Left ventricle myocardium inferior (tissue), 1 donor: ENCODE measurements around the gene NAV1. TPM values are rescaled to one million over a fixed set of nuclear protein-coding genes. Genes with fewer than 3 reads are reported as not detected.

Source experiments
- DNase-seq: peaks from one replicate; pipeline ENCODE4 v3.0.0-alpha.2; 2020
- H3K27ac ChIP-seq: fragments of 200-600 bp; replicated peaks from 2 replicates; pipeline ENCODE4 v1.8.0; 2021
- H3K27me3 ChIP-seq: fragments of 200-600 bp; 2 replicates; pipeline ENCODE4 v1.8.0; 2021; ENCODE audit warnings: low read depth
- H3K36me3 ChIP-seq: fragments of 200-600 bp; 2 replicates; pipeline ENCODE4 v1.8.0; 2021
- H3K4me1 ChIP-seq: fragments of 200-600 bp; 2 replicates; pipeline ENCODE4 v1.8.0; 2021
- H3K4me3 ChIP-seq: fragments of 200-600 bp; 2 replicates; pipeline ENCODE4 v1.8.0; 2021; ENCODE audit warnings: mild to moderate bottlenecking, moderate library complexity
- H3K9me3 ChIP-seq: fragments of 200-600 bp; replicated peaks from 2 replicates; pipeline ENCODE4 v1.8.0; 2021
- intact Hi-C: fragments of 100-400 bp; cut with micrococcal nuclease; formaldehyde crosslinking; loops from one replicate; pipeline ENCODE4 v1.11.0; 2022
- total RNA-seq: library from RNA; stranded (reverse); fragmentation: NEBNext Ultra II Directional; extraction: Animal tissue kit (Norgen Biotek cat#: 25700); gene quantifications from one replicate; pipeline ENCODE4 v1.2.1, GENCODE V29; 2021
- TF ChIP-seq, protein P1 (sequence below): fragments of 200-600 bp; IDR thresholded peaks from 2 replicates; pipeline ENCODE4 v1.8.0; 2021; ENCODE audit warnings: antibody characterized with exemption, mild to moderate bottlenecking, borderline replicate concordance
- donor health status: DM: no; HTN: yes; CAD: no; lungs with severe emphysema.

Gene NAV1
- total RNA-seq, 1 donor from 2014 or later: 74.8 TPM

DNA sequence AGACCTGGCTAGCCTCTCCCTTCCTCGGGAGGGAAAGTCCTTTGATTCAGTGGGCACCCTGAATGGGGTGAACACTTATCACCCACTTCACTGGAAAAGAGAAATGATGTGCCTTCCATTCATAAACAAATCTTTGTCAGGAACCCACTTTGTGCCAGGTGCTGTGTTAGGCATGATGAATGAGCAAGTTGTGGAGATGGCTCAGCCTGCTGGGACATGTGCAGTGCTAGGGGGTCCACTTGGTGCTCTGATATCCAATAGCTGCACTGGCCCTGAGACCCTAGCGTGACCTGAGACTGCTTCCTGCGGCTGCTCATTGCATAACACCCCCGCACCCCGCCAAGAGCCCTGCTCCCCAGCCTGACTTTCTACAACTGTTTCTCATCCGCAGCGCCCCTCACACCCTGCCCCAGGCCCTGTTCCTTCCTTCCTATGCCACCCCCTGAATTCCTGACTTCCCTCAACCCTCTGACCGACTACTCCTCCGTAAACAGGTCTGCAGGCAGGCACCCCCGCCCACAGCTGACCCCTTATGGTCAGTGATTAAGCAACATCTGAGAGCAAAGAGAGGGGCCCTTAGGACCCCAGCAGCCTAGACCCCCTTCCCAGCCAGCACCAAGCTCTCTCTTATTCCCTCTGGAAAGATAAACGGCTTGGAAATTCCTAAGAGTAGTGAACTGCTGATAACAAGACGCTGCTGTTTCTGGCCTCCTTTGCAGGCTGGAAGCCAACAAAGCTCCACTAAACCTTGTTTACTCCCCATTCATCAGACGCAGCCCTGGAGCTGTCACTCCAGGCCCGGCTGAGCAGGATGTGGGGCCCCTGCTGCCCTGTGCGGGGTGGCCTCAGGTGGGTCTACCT lies 44.9 kb upstream of the NAV1 start:
- H3K27me3 ChIP-seq: no peaks in the 10 kb centered on the region
- peaks cover 98% of the 10 kb centered on the region for H3K4me1 ChIP-seq
- peak; percentile 54 for DNase-seq
- H3K36me3 ChIP-seq: peaks cover 18% of the 10 kb centered on the region
- no peaks in the 10 kb centered on the region for H3K9me3 ChIP-seq
- intact Hi-C loops: no loop called here
- TF ChIP-seq, protein P1, sequence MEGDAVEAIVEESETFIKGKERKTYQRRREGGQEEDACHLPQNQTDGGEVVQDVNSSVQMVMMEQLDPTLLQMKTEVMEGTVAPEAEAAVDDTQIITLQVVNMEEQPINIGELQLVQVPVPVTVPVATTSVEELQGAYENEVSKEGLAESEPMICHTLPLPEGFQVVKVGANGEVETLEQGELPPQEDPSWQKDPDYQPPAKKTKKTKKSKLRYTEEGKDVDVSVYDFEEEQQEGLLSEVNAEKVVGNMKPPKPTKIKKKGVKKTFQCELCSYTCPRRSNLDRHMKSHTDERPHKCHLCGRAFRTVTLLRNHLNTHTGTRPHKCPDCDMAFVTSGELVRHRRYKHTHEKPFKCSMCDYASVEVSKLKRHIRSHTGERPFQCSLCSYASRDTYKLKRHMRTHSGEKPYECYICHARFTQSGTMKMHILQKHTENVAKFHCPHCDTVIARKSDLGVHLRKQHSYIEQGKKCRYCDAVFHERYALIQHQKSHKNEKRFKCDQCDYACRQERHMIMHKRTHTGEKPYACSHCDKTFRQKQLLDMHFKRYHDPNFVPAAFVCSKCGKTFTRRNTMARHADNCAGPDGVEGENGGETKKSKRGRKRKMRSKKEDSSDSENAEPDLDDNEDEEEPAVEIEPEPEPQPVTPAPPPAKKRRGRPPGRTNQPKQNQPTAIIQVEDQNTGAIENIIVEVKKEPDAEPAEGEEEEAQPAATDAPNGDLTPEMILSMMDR: no peak
- H3K27ac ChIP-seq: peak overlapping the region; percentile 86
- H3K4me3 ChIP-seq: no peak overlapping the region

DNA sequence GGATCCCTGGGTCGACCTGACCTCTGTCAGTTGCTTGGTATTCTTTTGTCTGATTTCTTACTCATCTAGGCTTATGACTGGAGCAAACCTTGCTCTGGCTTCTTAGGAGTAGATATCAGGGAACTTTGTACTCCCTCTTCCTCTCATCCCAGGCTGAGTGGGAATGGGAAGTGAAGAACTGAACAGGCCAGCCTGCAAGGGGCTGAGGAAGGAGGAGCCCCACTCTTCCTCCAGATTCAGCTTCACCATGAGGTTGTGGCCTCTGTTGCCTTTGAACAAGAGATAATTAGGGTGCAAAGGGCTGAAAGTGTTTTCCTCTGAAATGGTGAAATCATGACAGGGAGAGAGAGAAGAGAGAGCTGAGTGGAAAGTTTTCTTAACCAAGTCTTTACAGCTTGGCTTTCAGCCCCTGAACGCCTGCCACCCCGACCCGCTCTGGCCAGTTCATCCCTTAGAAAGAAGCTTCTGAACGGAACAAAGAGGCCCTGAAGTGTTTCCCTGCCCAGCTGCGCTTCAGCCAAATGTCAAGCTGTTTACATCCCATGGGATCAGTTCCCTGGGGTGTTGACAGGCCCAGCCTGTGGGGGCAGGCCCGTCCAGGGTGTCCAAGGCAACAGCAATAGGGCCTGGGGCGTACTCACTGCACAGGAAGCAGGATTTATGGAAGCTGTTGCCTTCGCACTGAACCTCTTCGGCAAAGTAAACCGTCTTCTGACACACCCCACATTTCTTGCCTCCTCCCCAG lies 43.2 kb upstream of the NAV1 start:
- Histone ChIP-seq H3K4me3 (peak overlapping the region; percentile 30), H3K27ac (peak overlapping the region; percentile 86), H3K27me3 (no peaks in the 10 kb centered on the region), H3K9me3 (no peaks in the 10 kb centered on the region), H3K4me1 (peaks cover 98% of the 10 kb centered on the region), H3K36me3 (peaks cover 10% of the 10 kb centered on the region)
- intact Hi-C loops: no loop called here
- DNase-seq: peak; percentile 83
- TF ChIP-seq, protein P1: no peak

DNA sequence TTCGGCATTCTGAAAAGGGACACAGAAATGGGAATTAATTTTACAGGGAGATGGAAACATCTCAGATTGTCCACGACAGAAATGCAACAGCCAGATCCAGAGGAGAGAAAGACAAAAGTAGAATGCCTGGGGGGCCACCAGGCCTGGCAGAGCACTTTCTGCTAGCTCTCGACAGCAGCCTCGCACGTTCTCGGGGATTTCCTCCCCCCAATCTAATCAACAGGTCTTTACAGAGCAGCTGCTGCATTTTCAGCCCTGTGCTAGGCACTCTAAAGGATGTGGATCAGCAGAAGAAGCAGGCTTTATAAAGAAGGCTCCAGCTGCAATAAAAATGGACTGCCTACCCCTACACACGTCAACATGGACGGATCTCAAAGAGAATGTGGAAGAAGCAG lies 42.6 kb upstream of the NAV1 start:
- TF ChIP-seq, protein P1: no peak
- Histone ChIP-seq H3K4me3 (peak overlapping the region; percentile 30), H3K4me1 (peaks cover 98% of the 10 kb centered on the region), H3K27ac (peak overlapping the region; percentile 86), H3K9me3 (no peaks in the 10 kb centered on the region), H3K36me3 (peaks cover 10% of the 10 kb centered on the region), H3K27me3 (no peaks in the 10 kb centered on the region)
- intact Hi-C loops: no loop called here
- DNase-seq: no peak

DNA sequence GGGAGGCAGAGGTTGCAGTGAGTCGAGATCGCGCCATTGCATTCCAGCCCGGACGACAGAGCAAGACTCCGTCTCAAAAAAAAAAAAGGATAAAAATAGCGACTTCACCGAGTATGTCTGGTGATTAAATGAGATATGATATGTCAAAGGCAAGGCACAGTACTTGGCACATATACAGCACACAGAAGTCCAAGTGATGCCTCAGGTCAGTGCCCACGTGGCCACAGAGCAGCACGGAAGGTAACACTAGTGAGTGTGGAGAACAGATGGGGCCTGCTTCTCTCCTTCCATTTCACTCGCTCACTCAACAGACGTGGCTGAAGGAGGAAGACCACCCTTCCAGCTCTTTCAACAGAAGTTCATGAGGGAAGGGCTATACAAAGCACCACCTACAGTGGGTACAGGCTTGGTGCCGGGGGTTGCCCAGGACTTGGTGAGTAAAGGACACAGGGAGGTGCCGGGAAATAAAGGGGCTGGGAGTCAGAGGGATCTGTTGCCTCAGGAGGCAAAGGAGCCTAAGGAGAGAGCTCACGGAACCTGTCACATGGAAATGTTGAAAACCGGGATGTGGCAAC lies 40.9 kb upstream of the NAV1 start:
- no peaks in the 10 kb centered on the region for H3K9me3 ChIP-seq
- no peak for DNase-seq
- H3K4me3 ChIP-seq: no peak overlapping the region
- peak overlapping the region; percentile 88 for H3K27ac ChIP-seq
- TF ChIP-seq, protein P1: no peak
- intact Hi-C loops: no loop called here
- H3K4me1 ChIP-seq: peaks cover 96% of the 10 kb centered on the region
- H3K36me3 ChIP-seq: peaks cover 10% of the 10 kb centered on the region
- no peaks in the 10 kb centered on the region for H3K27me3 ChIP-seq

DNA sequence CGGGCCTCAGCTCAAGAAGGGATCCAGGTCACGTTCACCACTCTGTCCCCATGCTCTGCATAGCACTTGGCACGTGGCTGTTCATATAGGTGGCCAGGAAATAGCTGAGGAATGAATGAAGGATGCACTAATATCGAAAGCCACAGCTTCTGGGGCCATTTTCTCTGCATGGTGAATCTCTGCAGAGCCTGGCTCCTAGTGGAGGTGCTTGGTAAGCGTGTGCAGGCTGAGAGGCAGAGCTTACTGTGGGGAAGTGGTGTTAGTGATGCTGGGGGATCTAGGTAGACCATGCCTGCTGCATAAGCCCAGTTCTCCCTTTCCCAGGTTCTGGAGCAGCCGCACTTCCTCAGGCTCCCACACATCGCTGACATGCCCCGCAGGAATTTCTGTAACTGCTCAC lies 40.3 kb upstream of the NAV1 start:
- H3K9me3 ChIP-seq: no peaks in the 10 kb centered on the region
- intact Hi-C loops: no loop called here
- no peaks in the 10 kb centered on the region for H3K27me3 ChIP-seq
- peak overlapping the region; percentile 88 for H3K27ac ChIP-seq
- TF ChIP-seq, protein P1: no peak
- peaks cover 96% of the 10 kb centered on the region for H3K4me1 ChIP-seq
- no peak overlapping the region for H3K4me3 ChIP-seq
- DNase-seq: no peak
- peaks cover 10% of the 10 kb centered on the region for H3K36me3 ChIP-seq
